T-helper 17 cell (primary cell): ENCODE data around the gene SOX1. TPM values are rescaled to one million over a fixed set of nuclear protein-coding genes. Genes with fewer than 3 reads are reported as not detected.

ENCODE experiments used
- ATAC-seq: fragments of 150-1000 bp; cut with Tn5 transposase; 2 replicates; pipeline ENCODE4 v1.10.0; 2021; ENCODE audit warnings: mild to moderate bottlenecking, moderate library complexity
- DNase-seq, 3 donors: peaks; one replicate each; pipeline versions ENCODE4 v3.0.0 to v3.0.0-alpha.2; 2020 to 2021
- H3K9me3 ChIP-seq: one replicate; pipeline ENCODE4 v1.7.0; 2013; ENCODE audit warnings: low read length, mild to moderate bottlenecking; ENCODE audit not compliant: control insufficient read depth, poor library complexity, severe bottlenecking
- H3K27ac Mint-ChIP-seq: one replicate; pipeline ENCODE4 v1.8.0; 2022; ENCODE audit warnings: mild to moderate bottlenecking, moderate library complexity, mixed read lengths
- H3K27me3 Mint-ChIP-seq: one replicate; pipeline ENCODE4 v1.8.0; 2022; ENCODE audit warnings: mixed read lengths
- H3K36me3 Mint-ChIP-seq: one replicate; pipeline ENCODE4 v1.8.0; 2022; ENCODE audit warnings: low read depth, mixed read lengths
- H3K4me1 Mint-ChIP-seq: one replicate; pipeline ENCODE4 v1.8.0; 2022; ENCODE audit warnings: mild to moderate bottlenecking, mixed read lengths
- H3K4me3 Mint-ChIP-seq: one replicate; pipeline ENCODE4 v1.8.0; 2022; ENCODE audit warnings: mild to moderate bottlenecking, moderate library complexity, mixed read lengths
- total RNA-seq, 4 donors: library from RNA in 2 of 4; stranded (reverse) in 2 of 4; gene quantifications; one replicate each; pipeline ENCODE4 v1.2.3 and lab custom pipeline; 2022 to 2026

The SOX1 gene
- total RNA-seq, 2 donors from 2014 or later, result not detected

DNA sequence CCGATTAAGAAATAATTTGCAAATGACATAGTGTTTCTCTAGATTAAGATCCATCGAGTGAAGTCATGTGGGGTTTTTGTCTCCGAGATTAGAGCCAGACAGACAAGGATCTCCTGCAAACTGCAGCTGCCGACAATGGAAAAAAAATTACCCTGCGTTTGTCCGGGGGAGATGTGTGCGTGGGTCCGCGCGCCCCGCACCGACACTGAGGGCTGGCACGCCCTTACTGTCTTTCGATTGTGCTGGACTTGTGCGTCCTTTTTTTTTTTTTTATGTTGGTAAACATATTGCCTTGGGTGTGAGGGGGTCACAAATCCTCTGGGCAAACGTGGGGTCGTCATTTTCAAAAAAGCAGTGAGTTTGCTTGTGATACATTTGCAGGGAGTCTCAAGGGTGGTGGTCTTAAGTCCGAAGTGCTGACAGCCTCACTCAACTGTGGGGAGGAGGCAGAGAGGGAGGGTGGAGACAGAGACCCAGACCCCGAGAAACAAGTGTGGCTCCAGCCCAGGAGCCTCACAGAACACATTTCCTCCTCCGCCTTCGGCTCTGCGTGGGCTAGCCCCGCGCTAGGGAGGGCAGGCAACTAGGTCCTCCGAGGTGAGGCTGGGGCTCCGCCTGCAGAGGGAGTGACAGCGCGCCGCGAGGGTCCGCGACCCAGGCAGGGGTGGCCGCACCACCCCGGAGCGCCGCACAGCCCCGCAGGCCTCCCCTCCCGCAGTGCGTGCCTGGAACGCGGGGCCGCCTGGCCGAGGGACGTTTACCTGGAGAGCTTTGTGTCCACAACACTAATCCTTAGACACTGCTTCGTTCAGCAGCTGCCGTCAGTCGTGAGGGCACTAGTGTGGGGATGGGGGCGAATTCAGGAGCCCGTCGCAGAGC is 11.7 kb upstream of the SOX1 start:
- ATAC-seq (no peak), DNase-seq (no peak)
- H3K4me1 Mint-ChIP-seq, result no peaks in the 10 kb centered on the region
- H3K4me3 Mint-ChIP-seq, result no peak overlapping the region
- H3K36me3 Mint-ChIP-seq, result peaks cover 3% of the 10 kb centered on the region
- H3K27ac Mint-ChIP-seq, result peak overlapping the region; percentile 51
- H3K9me3 ChIP-seq, result no peaks in the 10 kb centered on the region
- H3K27me3 Mint-ChIP-seq, result peaks cover 70% of the 10 kb centered on the region

DNA sequence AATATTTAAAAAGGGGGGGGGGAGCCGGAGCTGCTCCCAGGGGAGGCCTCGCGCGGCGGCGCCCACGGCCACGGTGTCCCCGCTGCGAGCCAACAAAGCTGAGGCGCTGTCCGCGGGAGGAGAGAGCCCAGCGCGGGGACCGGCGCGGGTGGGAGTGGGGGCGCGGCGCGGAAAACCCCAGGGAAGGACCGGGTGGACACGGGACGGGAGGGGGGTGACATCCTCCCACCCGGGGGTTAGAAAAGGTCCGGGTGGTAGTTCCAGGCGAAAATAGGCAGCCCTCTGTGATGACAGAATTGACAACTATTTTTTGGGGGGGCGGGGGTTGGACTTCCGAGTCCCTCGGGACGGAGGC is 11.1 kb upstream of the SOX1 start:
- no peaks in the 10 kb centered on the region for H3K9me3 ChIP-seq
- Mint-ChIP-seq H3K4me1 (no peaks in the 10 kb centered on the region), H3K4me3 (no peak overlapping the region), H3K36me3 (peaks cover 3% of the 10 kb centered on the region), H3K27ac (no peak overlapping the region), H3K27me3 (peaks cover 70% of the 10 kb centered on the region)
- ATAC-seq (no peak), DNase-seq (no peak)

DNA sequence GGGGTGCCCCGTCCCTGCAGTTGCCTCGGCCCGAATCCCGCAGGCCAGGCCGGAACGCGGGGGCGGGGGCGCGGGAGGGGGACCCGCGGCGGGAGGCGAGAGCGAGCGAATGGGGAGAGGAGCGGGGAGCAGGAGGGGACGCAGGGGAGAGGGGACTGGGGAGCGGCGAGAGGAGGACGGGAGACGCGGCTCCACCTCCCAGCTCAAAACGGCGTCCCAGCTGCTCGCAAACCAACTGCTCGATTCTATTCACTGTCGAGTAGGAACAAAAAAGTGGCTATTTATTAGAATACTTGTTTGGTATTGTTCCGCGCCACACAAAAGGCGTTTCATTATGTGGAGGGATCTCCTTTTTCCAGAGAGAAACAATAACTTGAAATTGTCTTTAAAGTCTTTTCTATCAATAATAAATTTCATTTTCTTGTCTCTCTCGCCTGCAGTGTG is 10.6 kb upstream of the SOX1 start:
- Mint-ChIP-seq H3K36me3 (peaks cover 3% of the 10 kb centered on the region), H3K27ac (no peak overlapping the region), H3K27me3 (peaks cover 69% of the 10 kb centered on the region), H3K4me1 (no peaks in the 10 kb centered on the region), H3K4me3 (no peak overlapping the region)
- no peaks in the 10 kb centered on the region for H3K9me3 ChIP-seq
- ATAC-seq (no peak), DNase-seq (no peak)

DNA sequence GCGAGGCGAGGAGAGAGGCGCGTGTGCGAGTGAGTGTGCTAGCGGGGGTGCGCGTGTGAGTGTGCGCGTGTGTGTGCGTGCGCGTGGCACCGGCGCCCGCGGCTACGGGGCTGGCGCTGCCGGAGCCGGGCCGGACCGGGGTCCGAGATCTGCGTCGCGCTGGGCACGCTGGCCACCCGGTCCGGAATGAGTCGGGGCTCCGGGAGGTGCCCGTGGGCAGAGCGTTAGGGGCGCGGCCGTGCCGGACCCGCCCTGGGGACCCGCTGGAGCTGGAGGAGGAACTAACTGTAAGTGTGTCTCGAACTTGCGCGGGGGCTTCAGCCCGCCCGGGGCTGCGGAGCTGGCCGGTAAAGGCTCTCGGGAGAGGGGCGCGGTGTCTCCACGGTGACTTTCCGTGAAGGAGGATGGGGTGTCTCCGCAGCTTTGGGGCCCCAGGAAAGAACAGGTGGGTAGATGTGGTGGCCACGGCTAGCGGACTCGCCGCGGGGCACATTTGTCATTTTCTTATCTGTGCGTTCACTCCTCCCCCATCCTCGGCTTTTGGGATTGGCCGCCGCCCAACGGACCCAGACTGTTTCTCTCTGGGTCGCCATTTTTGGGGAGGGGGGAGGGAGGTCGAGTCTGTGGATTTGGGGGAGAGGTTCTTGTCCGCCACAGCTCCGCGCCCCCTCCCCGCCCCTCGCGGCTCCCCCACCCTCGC is 10.1 kb upstream of the SOX1 start:
- no peaks in the 10 kb centered on the region for H3K9me3 ChIP-seq
- Mint-ChIP-seq H3K4me3 (no peak overlapping the region), H3K36me3 (peaks cover 3% of the 10 kb centered on the region), H3K27ac (no peak overlapping the region), H3K27me3 (peaks cover 70% of the 10 kb centered on the region), H3K4me1 (no peaks in the 10 kb centered on the region)
- ATAC-seq (no peak), DNase-seq (no peak)

DNA sequence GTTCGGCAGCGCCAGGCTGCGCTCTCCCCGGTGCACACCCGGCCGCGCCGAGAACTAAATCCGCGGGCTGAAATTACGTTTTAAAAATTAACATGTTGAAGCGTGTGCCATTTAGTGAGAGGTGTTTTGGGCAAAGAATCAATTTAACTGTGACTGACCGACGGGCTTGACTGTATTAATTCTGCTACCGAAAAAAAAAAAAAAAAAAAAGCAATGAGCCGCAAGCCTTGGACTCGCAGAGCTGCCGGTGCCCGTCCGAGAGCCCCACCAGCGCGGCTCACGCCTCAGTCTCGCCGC is 9.6 kb upstream of the SOX1 start:
- no peaks in the 10 kb centered on the region for H3K9me3 ChIP-seq
- no peak for ATAC-seq
- Mint-ChIP-seq H3K4me3 (no peak overlapping the region), H3K27me3 (peaks cover 70% of the 10 kb centered on the region), H3K36me3 (peaks cover 3% of the 10 kb centered on the region), H3K4me1 (no peaks in the 10 kb centered on the region), H3K27ac (no peak overlapping the region)
- no peak for DNase-seq

DNA sequence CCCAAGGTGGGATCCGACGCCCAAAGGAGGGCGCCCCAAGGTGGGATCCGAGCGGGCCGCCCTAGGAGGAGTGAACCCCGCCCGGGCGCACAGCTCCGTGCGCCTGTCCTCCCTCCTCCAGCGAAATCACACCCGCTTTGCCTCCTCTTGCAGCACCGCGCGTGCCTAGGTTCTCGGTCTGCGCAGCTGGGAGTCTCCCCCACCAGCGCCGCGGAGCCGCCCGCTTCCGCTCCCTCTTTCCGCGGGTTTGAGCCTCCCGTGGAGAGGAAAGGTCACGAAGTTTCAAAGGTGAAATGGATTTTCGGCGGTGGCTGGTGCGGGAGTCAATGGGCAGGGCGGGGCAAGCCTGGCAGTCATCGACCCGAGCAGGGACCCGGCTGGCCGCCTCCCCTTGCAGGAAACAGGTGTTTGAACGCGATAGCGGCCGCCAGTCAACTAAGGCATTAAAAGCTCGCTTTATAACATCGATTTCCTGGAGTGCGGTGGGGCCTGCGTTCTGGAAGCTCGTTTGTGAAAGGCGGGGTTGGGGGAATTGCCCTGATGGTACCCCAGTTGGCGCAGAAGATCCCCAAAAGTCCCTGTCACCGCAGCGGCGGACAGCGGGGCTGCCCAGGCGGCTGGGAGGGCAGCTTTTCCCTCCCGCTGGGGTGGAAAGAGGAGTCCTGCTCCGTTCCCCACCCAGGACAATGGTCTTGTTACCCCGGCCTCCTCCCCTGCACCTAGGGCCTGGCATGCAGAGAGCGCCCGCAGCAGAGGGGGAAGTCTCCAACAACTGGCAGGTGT is 9.0 kb upstream of the SOX1 start:
- no peaks in the 10 kb centered on the region for H3K9me3 ChIP-seq
- H3K36me3 Mint-ChIP-seq, result peaks cover 2% of the 10 kb centered on the region

DNA sequence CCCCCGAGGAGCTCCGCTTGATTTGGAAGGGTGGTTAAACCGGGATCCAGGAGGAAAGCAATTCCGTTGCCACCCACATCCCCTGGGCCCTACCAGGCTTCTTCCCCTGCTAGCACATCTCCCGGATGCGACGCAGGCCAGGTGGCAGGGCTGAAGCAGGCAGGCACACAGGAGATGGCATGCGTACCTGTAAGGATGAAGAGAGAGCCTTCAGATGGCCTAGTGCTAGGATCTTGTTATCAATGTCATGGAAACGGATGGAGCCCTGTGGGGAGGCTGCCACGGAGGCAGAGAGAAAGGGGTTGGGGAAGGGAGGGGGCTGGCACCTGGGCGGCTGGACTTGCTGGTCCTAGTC is 8.5 kb upstream of the SOX1 start:
- H3K9me3 ChIP-seq, result no peaks in the 10 kb centered on the region
- H3K27me3 Mint-ChIP-seq, result peaks cover 69% of the 10 kb centered on the region
- peaks cover 3% of the 10 kb centered on the region for H3K36me3 Mint-ChIP-seq
- DNase-seq (no peak), ATAC-seq (no peak)
- H3K4me3 Mint-ChIP-seq, result no peak overlapping the region
- no peak overlapping the region for H3K27ac Mint-ChIP-seq
- H3K4me1 Mint-ChIP-seq, result peaks cover 3% of the 10 kb centered on the region

More for the DNA sequence above, 9.0 kb upstream of the SOX1 start:
- Mint-ChIP-seq H3K4me1 (no peaks in the 10 kb centered on the region), H3K27ac (no peak overlapping the region), H3K4me3 (no peak overlapping the region), H3K27me3 (peaks cover 69% of the 10 kb centered on the region)
- DNase-seq (no peak), ATAC-seq (no peak)

DNA sequence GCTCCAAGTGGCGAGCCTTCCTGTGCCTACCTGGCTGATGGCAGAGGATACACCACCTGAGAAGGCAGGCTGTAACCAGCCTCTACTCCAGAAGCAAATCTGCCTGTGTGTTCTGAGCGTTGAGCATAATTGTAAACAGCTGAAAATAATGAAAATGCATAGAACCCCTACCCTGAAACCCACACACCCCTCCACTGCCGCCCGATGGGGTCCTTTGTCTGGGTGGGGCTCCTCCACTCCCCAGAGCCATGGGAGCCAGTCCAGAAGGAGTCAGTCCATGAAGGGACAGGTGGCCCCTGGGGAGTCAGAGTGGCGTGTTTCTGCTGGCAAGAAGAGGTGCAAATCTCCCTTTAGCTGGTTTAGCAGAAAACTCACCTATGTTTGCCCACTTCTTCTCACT is 8.0 kb upstream of the SOX1 start:
- Mint-ChIP-seq H3K4me1 (peaks cover 3% of the 10 kb centered on the region), H3K36me3 (peaks cover 3% of the 10 kb centered on the region), H3K27ac (no peak overlapping the region), H3K27me3 (peaks cover 69% of the 10 kb centered on the region), H3K4me3 (no peak overlapping the region)
- DNase-seq, result no peak
- no peaks in the 10 kb centered on the region for H3K9me3 ChIP-seq
- ATAC-seq, result no peak

DNA sequence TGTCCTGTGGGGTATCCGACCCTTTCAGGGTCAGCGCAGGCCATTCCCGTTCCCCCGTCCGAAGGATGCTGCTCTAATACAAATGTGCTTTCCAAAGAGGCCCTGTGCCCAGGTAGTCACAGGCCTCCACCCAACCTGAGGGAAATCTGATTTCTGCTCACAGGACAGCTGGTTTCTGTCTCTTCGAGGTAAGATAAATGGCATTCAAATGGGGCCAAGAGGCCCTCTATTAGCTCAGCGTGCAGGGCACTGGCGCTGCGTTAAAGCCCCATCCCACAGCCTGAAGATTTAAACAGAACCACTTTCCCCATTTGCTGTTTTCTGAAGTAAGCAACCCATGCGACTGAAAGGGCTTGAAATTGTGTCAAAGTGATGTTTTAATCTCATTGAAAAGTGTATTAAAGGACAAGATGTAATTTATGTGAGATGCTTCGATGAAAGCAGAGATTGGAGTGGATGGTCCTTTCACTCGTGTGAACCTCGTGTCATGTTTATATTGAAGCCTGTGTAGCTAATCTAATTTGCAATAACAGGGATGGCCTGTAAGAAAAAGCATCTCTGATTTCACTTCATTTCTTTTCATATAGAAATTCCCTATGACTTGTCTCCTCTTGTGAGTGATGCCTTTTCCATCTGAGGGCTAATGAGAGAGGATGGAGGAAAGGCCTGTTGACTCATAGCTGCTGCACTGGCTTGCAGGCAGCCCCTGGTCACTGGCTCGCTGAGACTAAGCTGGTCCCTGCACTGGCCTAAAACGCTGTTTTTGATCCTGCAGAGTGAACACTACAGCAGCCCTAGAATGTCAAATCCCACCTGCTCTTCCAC is 7.3 kb upstream of the SOX1 start:
- Mint-ChIP-seq H3K4me1 (peaks cover 3% of the 10 kb centered on the region), H3K27me3 (peaks cover 72% of the 10 kb centered on the region), H3K36me3 (peaks cover 3% of the 10 kb centered on the region), H3K27ac (no peak overlapping the region), H3K4me3 (no peak overlapping the region)
- H3K9me3 ChIP-seq, result no peaks in the 10 kb centered on the region
- DNase-seq (no peak), ATAC-seq (no peak)

DNA sequence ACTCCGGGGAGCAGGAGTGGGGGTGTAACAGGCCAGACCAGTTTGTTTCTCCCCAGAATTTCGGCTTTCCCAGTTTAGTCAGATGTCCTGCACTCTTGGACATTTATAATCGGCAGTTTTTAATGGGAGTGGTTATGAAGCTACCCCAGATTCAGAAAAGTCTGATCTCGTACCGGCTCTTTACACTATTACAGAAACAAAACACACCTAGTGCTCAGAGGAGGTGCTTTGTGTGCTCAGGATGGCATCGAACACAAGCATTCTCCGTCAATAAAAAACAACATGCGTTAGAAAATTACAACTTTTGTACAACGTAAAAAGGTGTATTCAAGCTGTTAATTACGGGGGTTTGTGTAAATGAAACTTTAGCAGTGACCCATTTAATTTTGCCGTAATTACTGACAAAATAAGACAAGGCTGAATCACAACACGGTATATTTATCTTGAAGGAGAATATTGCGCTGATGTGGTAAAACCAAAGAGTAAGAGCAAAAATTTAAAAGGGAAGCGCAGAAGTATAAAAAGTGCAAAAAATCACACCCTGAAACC is 6.6 kb upstream of the SOX1 start:
- DNase-seq (no peak), ATAC-seq (no peak)
- Mint-ChIP-seq H3K27me3 (peaks cover 68% of the 10 kb centered on the region), H3K4me1 (peaks cover 3% of the 10 kb centered on the region), H3K27ac (no peak overlapping the region), H3K4me3 (peak overlapping the region; percentile 7), H3K36me3 (peaks cover 3% of the 10 kb centered on the region)
- H3K9me3 ChIP-seq, result no peaks in the 10 kb centered on the region

DNA sequence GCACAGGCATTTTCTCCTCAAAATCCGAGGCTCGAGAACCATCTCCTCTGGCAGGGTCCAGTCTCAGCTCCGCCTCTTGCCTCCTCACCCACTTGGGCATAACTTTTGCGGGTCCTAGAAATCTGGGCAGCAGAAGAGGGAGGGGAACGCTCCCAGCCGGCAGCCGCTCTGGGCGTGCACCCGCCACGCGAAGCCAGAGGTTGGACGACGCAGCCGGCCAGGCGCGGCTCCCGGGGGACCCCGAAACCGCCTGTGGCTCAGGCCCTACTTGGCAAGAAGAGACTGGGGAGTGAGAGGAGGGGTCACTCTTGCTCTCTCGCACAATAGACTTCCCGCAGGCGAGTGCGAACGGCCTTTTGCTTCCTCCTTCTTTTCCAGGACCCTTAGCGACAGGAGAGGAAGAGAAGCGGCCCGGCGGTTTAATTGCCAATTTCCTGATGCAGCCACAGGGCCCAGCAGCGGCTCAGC is 6.0 kb upstream of the SOX1 start:
- no peak overlapping the region for H3K27ac Mint-ChIP-seq
- peaks cover 3% of the 10 kb centered on the region for H3K36me3 Mint-ChIP-seq
- DNase-seq, result no peak
- ATAC-seq, result no peak
- H3K4me3 Mint-ChIP-seq, result peak overlapping the region; percentile 7
- H3K27me3 Mint-ChIP-seq, result peaks cover 73% of the 10 kb centered on the region
- peaks cover 3% of the 10 kb centered on the region for H3K9me3 ChIP-seq
- peaks cover 3% of the 10 kb centered on the region for H3K4me1 Mint-ChIP-seq

DNA sequence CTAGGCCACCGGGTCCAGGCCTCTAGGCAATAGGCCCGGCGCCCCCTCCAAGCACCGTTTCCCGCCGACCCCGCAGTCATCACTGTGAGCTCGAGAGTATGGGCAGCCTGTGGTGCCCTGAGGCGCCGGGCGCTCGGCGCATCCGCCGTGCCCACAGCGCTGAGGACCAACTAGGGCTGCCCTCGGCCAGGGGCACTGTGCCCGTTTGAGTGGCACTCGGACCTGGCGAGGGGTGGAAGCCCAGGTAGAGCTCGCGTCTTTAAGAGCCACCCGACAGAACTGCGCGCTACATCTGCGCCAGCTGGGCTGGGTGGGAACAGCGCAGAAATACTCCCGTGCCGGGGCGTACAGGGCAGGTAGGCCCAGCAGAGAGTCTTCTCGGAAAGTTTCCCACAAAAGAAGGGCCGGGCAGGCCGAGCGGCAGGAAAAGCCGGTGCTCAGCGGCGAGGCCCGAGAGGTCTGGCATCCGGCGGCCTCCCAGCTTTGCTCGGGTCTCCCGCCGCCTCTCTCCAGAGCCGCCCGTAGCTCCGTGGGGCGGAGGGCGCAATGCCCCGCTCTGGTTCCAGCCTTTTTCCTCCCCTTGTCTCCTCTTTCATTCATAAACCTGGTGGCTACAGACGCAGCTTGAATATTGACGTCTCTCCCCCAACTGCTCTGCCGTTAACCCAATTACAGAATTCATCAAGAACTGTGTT is 5.4 kb upstream of the SOX1 start:
- H3K4me3 Mint-ChIP-seq, result no peak overlapping the region
- no peak overlapping the region for H3K27ac Mint-ChIP-seq
- H3K4me1 Mint-ChIP-seq, result peaks cover 3% of the 10 kb centered on the region
- DNase-seq, result no peak
- no peak for ATAC-seq
- peaks cover 78% of the 10 kb centered on the region for H3K27me3 Mint-ChIP-seq
- peaks cover 3% of the 10 kb centered on the region for H3K36me3 Mint-ChIP-seq
- H3K9me3 ChIP-seq, result peaks cover 3% of the 10 kb centered on the region
